HCT116 (cell line): ENCODE measurements around the gene MDFI. TPM values are rescaled to one million over a fixed set of nuclear protein-coding genes. Genes with fewer than 3 reads are reported as not detected.

Source experiments
- ATAC-seq: fragments of 200-7000 bp; cut with Tn5 transposase; 2 replicates; pipeline ENCODE4 v1.9.1; 2020; ENCODE audit warnings: mild to moderate bottlenecking, moderate library complexity
- BruUV-seq: library from RNA; stranded (reverse); fragments of 400-500 nt; replicated peaks from 2 replicates; lab custom pipeline; 2021; lab: Mats Ljungman, UMichigan
- CTCF ChIA-PET: fragments of 300-600 bp; sonication (Branson Sonifier 250); formaldehyde crosslinking; loops from one replicate; lab custom pipeline; 2021; ENCODE audit warnings: antibody characterized with exemption; lab: Charles Lee
- POLR2A ChIA-PET: fragments of 300-600, 350-600 bp; sonication (Branson Sonifier 250); formaldehyde crosslinking; loops from one replicate; lab custom pipeline; 2021; ENCODE audit warnings: antibody characterized with exemption; lab: Charles Lee
- RAD21 ChIA-PET, 2 experiments: fragments of 300-600 bp; sonication (Branson Sonifier 250); formaldehyde crosslinking; loops; one replicate each; lab custom pipeline; 2023; ENCODE audit warnings: low total read pairs in 2 of 2; ENCODE audit not compliant: uncharacterized antibody in 2 of 2, unreplicated experiment in 2 of 2, low non-redundant PET in 1 of 2; lab: Charles Lee
- DNase-seq: peaks from one replicate; pipeline ENCODE4 v3.0.0-alpha.2; 2010; ENCODE audit warnings: low read depth, low spot score
- H2AFZ ChIP-seq: fragments of 200-600 bp; shearing (Covaris generic), sonication (generic); 2 replicates; pipeline ENCODE4 v1.6.1; 2017; ENCODE audit warnings: low read depth, mixed run types, mixed read lengths, antibody characterized with exemption, low read length; ENCODE audit not compliant: poor library complexity, severe bottlenecking
- H3K27ac ChIP-seq: 2 replicates; pipeline ENCODE4 v1.5.1; 2012; ENCODE audit warnings: low read depth, low read length
- H3K27me3 ChIP-seq: fragments of 200-600 bp; sonication (generic); 2 replicates; pipeline ENCODE4 v1.6.1; 2016; ENCODE audit warnings: mixed run types, low read length, mixed read lengths; ENCODE audit not compliant: insufficient read depth
- H3K36me3 ChIP-seq, 2 experiments: fragments of 200-500 bp in 1 of 2; fragments of 200-600 bp in 1 of 2; sonication (Bioruptor generic) in 1 of 2; sonication (generic) in 1 of 2; 2 replicates each; pipeline versions ENCODE4 v1.5.1 to v1.6.1; 2014 to 2016; ENCODE audit warnings: low read length in 2 of 2, inconsistent platforms in 1 of 2, mixed read lengths in 1 of 2, mixed run types in 1 of 2; ENCODE audit not compliant: insufficient read depth in 2 of 2, control insufficient read depth in 1 of 2
- H3K4me1 ChIP-seq, 2 experiments: fragments of 200-600 bp in 1 of 2; sonication (generic) in 1 of 2; 2 replicates each; pipeline versions ENCODE4 v1.5.1 to v1.6.1; 2012 to 2017; ENCODE audit warnings: low read length in 2 of 2, inconsistent platforms in 1 of 2, mild to moderate bottlenecking in 1 of 2, mixed read lengths in 1 of 2, mixed run types in 1 of 2, moderate library complexity in 1 of 2; ENCODE audit not compliant: insufficient read depth in 2 of 2, control insufficient read depth in 1 of 2
- H3K4me2 ChIP-seq: fragments of 200-600 bp; sonication (generic); 2 replicates; pipeline ENCODE4 v1.6.1; 2017; ENCODE audit warnings: mixed run types, low read length, mixed read lengths
- H3K4me3 ChIP-seq, 2 experiments: fragments of 200-600 bp in 1 of 2; sonication (generic) in 1 of 2; replicated peaks in 1 of 2; 2 replicates each; pipeline ENCODE4 v1.5.1; 2011 to 2016; ENCODE audit warnings: low read length in 2 of 2, control low read depth in 1 of 2, low read depth in 1 of 2, mild to moderate bottlenecking in 1 of 2, mixed read lengths in 1 of 2, mixed run types in 1 of 2
- H3K79me2 ChIP-seq: fragments of 200-600 bp; sonication (generic); 2 replicates; pipeline ENCODE4 v1.6.1; 2017; ENCODE audit warnings: mild to moderate bottlenecking, mixed run types, low read length, moderate library complexity, mixed read lengths; ENCODE audit not compliant: insufficient read depth
- H3K9ac ChIP-seq: fragments of 200-600 bp; sonication (generic); 2 replicates; pipeline ENCODE4 v1.6.1; 2016; ENCODE audit warnings: low read length, mixed read lengths
- H3K9me2 ChIP-seq: fragments of 200-600 bp; sonication (generic), shearing (Covaris generic); 2 replicates; pipeline ENCODE4 v1.6.1; 2017; ENCODE audit warnings: mixed run types, mild to moderate bottlenecking, moderate library complexity; ENCODE audit not compliant: insufficient read depth
- H3K9me3 ChIP-seq, 2 experiments: fragments of 200-500 bp in 1 of 2; fragments of 200-600 bp in 1 of 2; sonication (Bioruptor generic) in 1 of 2; sonication (generic) in 1 of 2; 2 replicates each; pipeline ENCODE4 v1.6.1; 2014 to 2017; ENCODE audit warnings: low read length in 2 of 2, mixed read lengths in 2 of 2, inconsistent platforms in 1 of 2, low read depth in 1 of 2, mild to moderate bottlenecking in 1 of 2, mixed run types in 1 of 2, moderate library complexity in 1 of 2; ENCODE audit not compliant: control insufficient read depth in 1 of 2, insufficient read depth in 1 of 2
- H4K20me1 ChIP-seq: fragments of 200-600 bp; sonication (generic), shearing (Covaris generic); 2 replicates; pipeline ENCODE4 v1.6.1; 2017; ENCODE audit warnings: mixed run types, mild to moderate bottlenecking, moderate library complexity; ENCODE audit not compliant: insufficient read depth
- CBX3 ChIP-seq: IDR thresholded peaks from 2 replicates; pipeline ENCODE4 v1.6.1; 2012; ENCODE audit warnings: low read depth
- CEBPB ChIP-seq: IDR thresholded peaks from 2 replicates; pipeline ENCODE4 v1.6.1; 2012; ENCODE audit warnings: low read depth
- EGR1 ChIP-seq: IDR thresholded peaks from 2 replicates; pipeline ENCODE4 v1.6.1; 2012; ENCODE audit warnings: low read depth
- EZH2 ChIP-seq: fragments of 200-600 bp; sonication (generic); IDR thresholded peaks from 2 replicates; pipeline ENCODE4 v1.6.1; 2017; ENCODE audit warnings: antibody characterized with exemption, mixed run types
- EZH2phosphoT487 ChIP-seq: fragments of 200-600 bp; IDR thresholded peaks from 2 replicates; pipeline ENCODE4 v1.6.1; 2018; ENCODE audit warnings: antibody characterized with exemption, borderline replicate concordance
- FOSL1 ChIP-seq: IDR thresholded peaks from 2 replicates; pipeline ENCODE4 v1.6.1; 2012; ENCODE audit warnings: low read depth
- JUND ChIP-seq: IDR thresholded peaks from 2 replicates; pipeline ENCODE4 v1.6.1; 2012
- POLR2A ChIP-seq: IDR thresholded peaks from 2 replicates; pipeline ENCODE4 v1.7.0; 2011; ENCODE audit warnings: borderline replicate concordance; ENCODE audit not compliant: insufficient read depth, insufficient read length; ENCODE audit errors: extremely low read depth
- POLR2AphosphoS5 ChIP-seq: IDR thresholded peaks from 2 replicates; pipeline ENCODE4 v1.6.1; 2011; ENCODE audit warnings: mild to moderate bottlenecking, low read depth, low read length, moderate library complexity
- RAD21 ChIP-seq: IDR thresholded peaks from 2 replicates; pipeline ENCODE4 v1.6.1; 2012; ENCODE audit warnings: low read depth, mild to moderate bottlenecking
- TCF7L2 ChIP-seq: IDR thresholded peaks from 2 replicates; pipeline ENCODE4 v1.7.0; 2011; ENCODE audit warnings: borderline replicate concordance, inconsistent platforms; ENCODE audit not compliant: insufficient read depth, insufficient read length; ENCODE audit errors: extremely low read depth
- ZFX ChIP-seq: fragments of 450-650 bp; IDR thresholded peaks from 2 replicates; pipeline ENCODE4 v1.6.1; 2017
- ZNF274 ChIP-seq: fragments of 200-500 bp; sonication (Bioruptor generic); IDR thresholded peaks from 2 replicates; pipeline ENCODE4 v1.6.1; 2014; ENCODE audit warnings: mild to moderate bottlenecking, low read depth, low read length, inconsistent platforms
- intact Hi-C: fragments of 100-400 bp; cut with micrococcal nuclease; formaldehyde crosslinking; loops from 2 replicates; pipeline ENCODE4 v1.10.0; 2022
- total RNA-seq: library from RNA; stranded (reverse); gene quantifications from one replicate; pipeline ENCODE4 v1.2.1, GENCODE V29; 2021; ENCODE audit not compliant: unreplicated experiment
- TF ChIP-seq, protein P1 (sequence below): IDR thresholded peaks from 2 replicates; pipeline ENCODE4 v1.6.1; 2012
- TF ChIP-seq, protein P2 (sequence below), 3 experiments: fragments of 200-600 bp in 1 of 3; sonication (generic) in 1 of 3; IDR thresholded peaks in 2 of 3; conservative IDR thresholded peaks in 1 of 3; 2 replicates each; pipeline ENCODE4 v1.5.1; 2012 to 2017; ENCODE audit warnings: low read depth in 2 of 3, low read length in 2 of 3, antibody characterized with exemption in 1 of 3, borderline replicate concordance in 1 of 3, control low read depth in 1 of 3, mild to moderate bottlenecking in 1 of 3, mixed read lengths in 1 of 3, mixed run types in 1 of 3, moderate library complexity in 1 of 3; ENCODE audit not compliant: insufficient read depth in 1 of 3
- TF ChIP-seq, protein P3 (sequence below): IDR thresholded peaks from 2 replicates; pipeline ENCODE4 v1.6.1; 2011; ENCODE audit warnings: mild to moderate bottlenecking, low read length, moderate library complexity; ENCODE audit not compliant: insufficient replicate concordance; ENCODE audit errors: extremely low read depth

MDFI gene
- total RNA-seq, 1 experiment from 2014 or later, result 35.5 TPM

DNA sequence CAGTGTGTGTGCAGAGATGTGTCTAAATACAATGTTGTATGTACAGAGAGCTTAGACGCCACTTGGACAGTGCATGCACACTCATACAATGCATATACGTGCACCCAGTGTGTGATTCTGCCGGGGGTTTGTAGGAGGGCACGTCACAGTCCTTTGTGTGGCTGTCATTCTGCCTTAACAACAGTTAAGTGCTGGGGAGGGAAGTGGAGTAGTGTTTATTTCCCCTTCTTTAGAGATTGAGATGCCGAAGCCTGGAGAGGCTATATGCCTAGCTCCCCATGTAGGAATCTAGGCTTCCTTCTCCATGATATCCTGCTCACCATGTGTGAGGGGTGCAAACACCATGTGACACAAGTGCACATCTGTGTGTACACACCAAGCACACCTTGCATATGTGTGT, 38.2 kb downstream of the MDFI start:
- H4K20me1 ChIP-seq, result no peaks in the 10 kb centered on the region
- RAD21 ChIA-PET, result no interaction called here
- no peaks in the 10 kb centered on the region for H3K9me3 ChIP-seq
- no peaks in the 10 kb centered on the region for H3K27me3 ChIP-seq
- BruUV-seq, result no TSS peak
- CTCF ChIA-PET, result no interaction called here
- DNase-seq (no peak), ATAC-seq (no peak)
- no peaks in the 10 kb centered on the region for H3K4me1 ChIP-seq
- TF ChIP-seq EGR1, result no peak
- TF ChIP-seq, protein P1, sequence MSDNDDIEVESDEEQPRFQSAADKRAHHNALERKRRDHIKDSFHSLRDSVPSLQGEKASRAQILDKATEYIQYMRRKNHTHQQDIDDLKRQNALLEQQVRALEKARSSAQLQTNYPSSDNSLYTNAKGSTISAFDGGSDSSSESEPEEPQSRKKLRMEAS, result no peak
- no peak for TF ChIP-seq CEBPB
- no peak for TF ChIP-seq EZH2phosphoT487
- TF ChIP-seq CBX3, result no peak
- no peak for TF ChIP-seq ZFX
- TF ChIP-seq TCF7L2, result no peak
- no peak for TF ChIP-seq EZH2
- no peak for TF ChIP-seq POLR2AphosphoS5
- TF ChIP-seq JUND, result no peak
- TF ChIP-seq RAD21, result no peak
- TF ChIP-seq, protein P2, sequence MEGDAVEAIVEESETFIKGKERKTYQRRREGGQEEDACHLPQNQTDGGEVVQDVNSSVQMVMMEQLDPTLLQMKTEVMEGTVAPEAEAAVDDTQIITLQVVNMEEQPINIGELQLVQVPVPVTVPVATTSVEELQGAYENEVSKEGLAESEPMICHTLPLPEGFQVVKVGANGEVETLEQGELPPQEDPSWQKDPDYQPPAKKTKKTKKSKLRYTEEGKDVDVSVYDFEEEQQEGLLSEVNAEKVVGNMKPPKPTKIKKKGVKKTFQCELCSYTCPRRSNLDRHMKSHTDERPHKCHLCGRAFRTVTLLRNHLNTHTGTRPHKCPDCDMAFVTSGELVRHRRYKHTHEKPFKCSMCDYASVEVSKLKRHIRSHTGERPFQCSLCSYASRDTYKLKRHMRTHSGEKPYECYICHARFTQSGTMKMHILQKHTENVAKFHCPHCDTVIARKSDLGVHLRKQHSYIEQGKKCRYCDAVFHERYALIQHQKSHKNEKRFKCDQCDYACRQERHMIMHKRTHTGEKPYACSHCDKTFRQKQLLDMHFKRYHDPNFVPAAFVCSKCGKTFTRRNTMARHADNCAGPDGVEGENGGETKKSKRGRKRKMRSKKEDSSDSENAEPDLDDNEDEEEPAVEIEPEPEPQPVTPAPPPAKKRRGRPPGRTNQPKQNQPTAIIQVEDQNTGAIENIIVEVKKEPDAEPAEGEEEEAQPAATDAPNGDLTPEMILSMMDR (IDR thresholded peaks at IDR 0.05 in 2 of 3, conservative IDR thresholded peaks at IDR 0.05 in 1 of 3; ENCODE audit: borderline replicate concordance in 1 of 3, insufficient read depth in 1 of 3, low read depth in 2 of 3, low read length in 2 of 3), result no peak
- TF ChIP-seq, protein P3, sequence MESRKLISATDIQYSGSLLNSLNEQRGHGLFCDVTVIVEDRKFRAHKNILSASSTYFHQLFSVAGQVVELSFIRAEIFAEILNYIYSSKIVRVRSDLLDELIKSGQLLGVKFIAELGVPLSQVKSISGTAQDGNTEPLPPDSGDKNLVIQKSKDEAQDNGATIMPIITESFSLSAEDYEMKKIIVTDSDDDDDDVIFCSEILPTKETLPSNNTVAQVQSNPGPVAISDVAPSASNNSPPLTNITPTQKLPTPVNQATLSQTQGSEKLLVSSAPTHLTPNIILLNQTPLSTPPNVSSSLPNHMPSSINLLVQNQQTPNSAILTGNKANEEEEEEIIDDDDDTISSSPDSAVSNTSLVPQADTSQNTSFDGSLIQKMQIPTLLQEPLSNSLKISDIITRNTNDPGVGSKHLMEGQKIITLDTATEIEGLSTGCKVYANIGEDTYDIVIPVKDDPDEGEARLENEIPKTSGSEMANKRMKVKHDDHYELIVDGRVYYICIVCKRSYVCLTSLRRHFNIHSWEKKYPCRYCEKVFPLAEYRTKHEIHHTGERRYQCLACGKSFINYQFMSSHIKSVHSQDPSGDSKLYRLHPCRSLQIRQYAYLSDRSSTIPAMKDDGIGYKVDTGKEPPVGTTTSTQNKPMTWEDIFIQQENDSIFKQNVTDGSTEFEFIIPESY, result no peak
- no peak for TF ChIP-seq POLR2A
- TF ChIP-seq FOSL1, result no peak
- no peak for TF ChIP-seq ZNF274
- intact Hi-C loops, result no loop called here
- H3K9me2 ChIP-seq, result no peaks in the 10 kb centered on the region
- no peak overlapping the region for H3K9ac ChIP-seq
- H3K4me3 ChIP-seq, result no peak overlapping the region
- H3K79me2 ChIP-seq, result no peaks in the 10 kb centered on the region
- no peak overlapping the region for H2AFZ ChIP-seq
- no peak overlapping the region for H3K27ac ChIP-seq
- H3K36me3 ChIP-seq, result no peaks in the 10 kb centered on the region
- H3K4me2 ChIP-seq, result no peak overlapping the region
- POLR2A ChIA-PET, result no interaction called here
